ENCODE results near the gene ENPP1.

The ENPP1 gene

GRCh38 chr6:131917763-131918649, 110.2 kb downstream of the ENPP1 start:
- DNase-seq, result no peak

GRCh38 chr6:131918650-131919355, 111.0 kb downstream of the ENPP1 start:
- DNase-seq, result no peak

GRCh38 chr6:131920656-131921055, 112.8 kb downstream of the ENPP1 start:
- DNase-seq, result no peak

GRCh38 chr6:131923356-131923755, 115.5 kb downstream of the ENPP1 start:
- DNase-seq, result peak; percentile 26

GRCh38 chr6:131924881-131925474, 117.2 kb downstream of the ENPP1 start:
- peak; percentile 23 for DNase-seq

GRCh38 chr6:131929264-131929663, 121.4 kb downstream of the ENPP1 start:
- DNase-seq, result no peak

GRCh38 chr6:131929976-131930375, 122.2 kb downstream of the ENPP1 start:
- no peak for DNase-seq

GRCh38 chr6:131931063-131931750, 123.4 kb downstream of the ENPP1 start:
- no peak for DNase-seq

GRCh38 chr6:131936156-131936555, 128.3 kb downstream of the ENPP1 start:
- DNase-seq, result no peak

GRCh38 chr6:131937226-131937625, 129.4 kb downstream of the ENPP1 start:
- no peak for DNase-seq

GRCh38 chr6:131937703-131938631, 130.1 kb downstream of the ENPP1 start:
- DNase-seq, result no peak

Measured in NCI-H774 (cell line).